RPMI7951 (cell line): Measurements from ENCODE around the gene POPDC2. TPM values are rescaled to one million over a fixed set of nuclear protein-coding genes. Genes with fewer than 3 reads are reported as not detected.
"Not testable (repeated sequence)": the region's sequence is repeated elsewhere in the genome, so short reads cannot be mapped to it uniquely, and the experiment has no call there.

Source experiments
- DNase-seq: peaks from one replicate; pipeline ENCODE4 v3.0.0-alpha.2; 2012; ENCODE audit warnings: low read depth
- total RNA-seq: library from RNA; depleted of rRNA; stranded (reverse); fragments of >200 nt; shearing (Covaris generic); gene quantifications from 2 replicates; pipeline ENCODE4 v1.2.3, GENCODE V29; 2014; rRNA removed

Gene POPDC2, protein sequence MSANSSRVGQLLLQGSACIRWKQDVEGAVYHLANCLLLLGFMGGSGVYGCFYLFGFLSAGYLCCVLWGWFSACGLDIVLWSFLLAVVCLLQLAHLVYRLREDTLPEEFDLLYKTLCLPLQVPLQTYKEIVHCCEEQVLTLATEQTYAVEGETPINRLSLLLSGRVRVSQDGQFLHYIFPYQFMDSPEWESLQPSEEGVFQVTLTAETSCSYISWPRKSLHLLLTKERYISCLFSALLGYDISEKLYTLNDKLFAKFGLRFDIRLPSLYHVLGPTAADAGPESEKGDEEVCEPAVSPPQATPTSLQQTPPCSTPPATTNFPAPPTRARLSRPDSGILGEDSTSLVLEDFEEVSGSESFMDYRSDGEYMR
- total RNA-seq: not detected in 2 replicates

DNA sequence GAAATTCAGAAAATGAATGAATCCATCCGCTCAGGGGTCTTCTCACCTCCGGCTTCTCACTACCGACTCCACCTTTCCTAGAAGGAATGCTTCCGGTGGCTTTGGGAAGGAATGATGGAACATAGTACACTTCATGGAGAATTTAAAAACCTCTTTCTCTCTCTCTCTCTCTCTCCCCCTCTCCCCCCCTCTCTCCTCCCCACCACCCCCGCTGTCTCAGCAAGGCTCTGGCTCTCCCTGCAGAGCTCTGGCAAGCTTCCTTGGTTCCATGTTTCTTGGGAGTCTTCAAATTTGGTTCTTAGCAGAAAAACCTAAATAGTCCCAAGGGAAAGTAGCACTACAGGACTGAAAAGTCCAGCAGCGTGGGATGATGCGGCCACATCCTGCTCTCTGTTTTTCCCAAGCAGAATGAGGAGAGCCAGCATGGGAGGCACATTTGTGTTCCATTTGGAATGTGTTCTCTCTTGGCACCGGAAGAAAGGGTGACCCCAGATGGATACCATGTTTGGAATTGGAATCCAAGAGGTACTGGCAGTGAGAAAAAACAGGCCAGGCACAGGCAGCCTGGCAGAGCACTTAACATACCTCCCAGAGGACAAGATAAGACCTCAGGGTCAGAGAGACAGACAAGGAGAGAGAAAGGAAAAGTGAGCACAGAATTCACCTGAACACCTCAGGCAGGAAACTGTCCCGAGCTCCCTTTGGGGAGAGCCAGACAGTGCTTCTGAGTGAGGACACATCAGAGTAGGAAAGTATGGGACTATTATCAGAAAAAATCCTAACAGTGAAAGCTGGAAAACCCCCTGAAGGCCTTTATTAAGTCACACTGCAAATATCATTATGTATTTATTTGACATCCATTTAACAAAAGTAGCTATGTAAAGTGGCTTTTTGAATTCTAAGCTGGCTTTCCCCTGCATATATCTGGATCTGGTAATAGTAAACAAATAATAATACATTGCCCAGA lies at the start of gene POPDC2:
TSS of gene POPDC2 (minus strand) at position 116 of the 967 bp plus-strand sequence. CDS start 166 bp downstream, outside the sequence.
- DNase-seq: no peak

DNA sequence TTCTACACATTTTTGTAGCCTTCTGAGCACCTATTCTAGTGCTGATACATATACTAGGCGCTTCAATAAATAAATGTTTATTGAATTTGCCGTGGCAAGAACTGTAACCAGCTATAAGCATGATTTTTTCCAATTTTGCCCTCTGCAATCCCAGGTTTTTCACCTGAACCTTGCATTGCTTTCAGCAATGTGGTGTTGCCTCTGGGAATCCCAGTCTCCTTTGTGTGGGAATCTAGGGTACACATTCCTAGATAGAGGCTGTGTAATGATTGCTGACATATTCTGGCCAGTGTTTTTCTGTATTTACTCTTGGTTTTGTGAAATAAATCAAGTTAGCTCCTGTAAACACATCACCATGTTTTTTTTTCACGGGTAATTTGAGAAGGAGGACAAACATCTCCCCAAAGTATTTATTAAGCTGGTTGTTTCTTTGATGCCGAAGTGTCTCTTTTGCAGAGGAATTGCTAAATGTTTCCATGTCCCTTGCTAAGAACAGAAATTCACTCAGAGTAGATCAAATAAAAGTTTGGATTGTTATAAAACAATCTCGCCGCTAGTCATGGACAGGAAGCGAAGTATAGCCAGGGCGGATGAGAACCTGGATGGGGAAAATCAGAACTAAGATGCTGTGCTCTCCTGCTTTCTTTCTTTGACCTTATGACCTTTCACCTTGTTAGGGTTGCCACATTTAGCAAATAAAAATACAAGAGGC lies 43.6 kb upstream of the POPDC2 start:
- no peak for DNase-seq

DNA sequence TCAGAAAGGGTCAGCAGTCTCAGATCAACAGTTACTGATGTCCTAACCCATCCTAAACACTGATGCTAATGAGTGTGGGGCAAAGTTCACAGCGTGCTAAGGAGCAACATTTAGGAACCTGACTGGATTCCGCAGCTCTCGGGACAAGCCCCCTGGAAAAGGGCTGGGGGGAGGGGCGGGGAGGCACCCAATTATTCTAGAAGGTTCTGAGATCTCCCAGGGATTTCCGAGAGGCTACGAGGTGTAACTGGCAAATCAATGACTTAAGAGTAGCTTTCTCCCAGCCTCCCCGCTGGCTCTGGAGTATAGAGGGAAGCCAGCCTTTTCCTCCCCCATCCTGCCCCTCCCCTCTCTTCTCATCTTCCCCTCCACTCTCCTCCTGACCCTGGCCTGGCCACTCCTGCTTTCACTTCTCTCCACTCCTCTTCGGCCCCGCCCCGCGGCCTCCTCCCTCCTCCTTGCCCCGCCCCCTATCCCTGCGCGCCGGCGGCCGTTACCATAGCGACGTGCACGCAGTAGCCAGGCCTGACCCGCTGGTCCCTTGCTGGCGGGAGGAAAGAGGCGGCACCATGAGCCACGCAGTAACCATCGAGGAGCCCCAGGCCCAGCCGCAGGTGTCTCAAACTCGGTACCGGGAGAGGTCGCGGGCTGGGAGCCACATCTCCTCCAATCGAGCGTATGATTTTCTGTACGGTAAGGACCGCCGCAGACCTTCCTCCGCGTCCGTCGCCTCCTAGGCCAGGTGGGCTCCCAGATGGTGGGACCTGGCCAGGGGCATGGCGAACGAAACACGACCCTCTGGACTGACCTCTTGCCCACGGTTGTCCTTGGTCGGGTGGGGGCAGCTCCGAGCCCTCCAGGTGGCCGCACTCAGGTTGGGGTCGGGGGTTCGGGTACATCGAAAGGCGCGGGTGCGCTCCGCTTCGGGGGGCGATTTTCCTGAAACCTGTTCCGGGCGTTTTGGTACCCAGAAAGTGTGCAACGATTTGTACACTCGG lies 42.4 kb upstream of the POPDC2 start, which contains the start of gene CFAP91:
TSS of gene CFAP91 (plus strand) at position 493 of the 998 bp plus-strand sequence. CDS start at position 570, 77 bp downstream.
- peak; percentile 91 for DNase-seq

DNA sequence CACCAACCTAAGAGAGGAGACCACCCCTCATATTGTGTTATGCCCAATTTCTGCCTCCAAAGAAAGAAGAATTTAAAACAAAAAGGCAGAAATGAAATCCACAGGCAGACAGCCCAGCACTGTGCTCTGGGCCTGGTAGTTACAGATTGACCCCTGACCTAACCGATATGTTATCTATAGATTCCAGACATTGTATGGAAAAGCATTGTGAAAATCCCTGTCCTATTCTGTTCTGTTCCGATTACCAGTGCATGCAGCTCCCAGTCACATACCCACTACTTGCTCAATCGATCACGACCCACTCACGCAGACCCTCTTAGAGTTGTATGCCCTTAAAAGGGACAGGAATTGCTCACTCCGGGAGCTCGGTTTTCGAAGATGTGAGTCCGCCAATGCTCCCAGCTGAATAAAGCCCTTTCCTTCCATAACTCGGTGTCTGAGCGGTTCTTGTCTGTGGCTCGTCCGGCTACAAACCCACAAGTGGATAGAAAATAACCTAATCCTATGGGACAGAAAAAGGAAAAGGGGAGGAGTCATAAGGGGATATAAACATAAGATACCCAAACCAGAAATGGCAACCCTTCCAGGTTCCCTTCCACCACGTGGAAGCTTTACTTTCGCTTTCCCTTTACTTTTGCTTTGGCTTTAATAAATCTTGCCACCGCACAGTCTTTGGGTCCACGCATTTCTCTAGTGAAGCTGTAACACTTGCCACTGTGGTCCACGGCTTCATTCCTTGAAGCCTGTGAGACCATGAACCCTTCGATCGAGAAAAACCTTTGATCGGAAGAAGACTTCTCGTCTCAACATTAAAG lies 40.7 kb upstream of the POPDC2 start:
- no peak for DNase-seq

DNA sequence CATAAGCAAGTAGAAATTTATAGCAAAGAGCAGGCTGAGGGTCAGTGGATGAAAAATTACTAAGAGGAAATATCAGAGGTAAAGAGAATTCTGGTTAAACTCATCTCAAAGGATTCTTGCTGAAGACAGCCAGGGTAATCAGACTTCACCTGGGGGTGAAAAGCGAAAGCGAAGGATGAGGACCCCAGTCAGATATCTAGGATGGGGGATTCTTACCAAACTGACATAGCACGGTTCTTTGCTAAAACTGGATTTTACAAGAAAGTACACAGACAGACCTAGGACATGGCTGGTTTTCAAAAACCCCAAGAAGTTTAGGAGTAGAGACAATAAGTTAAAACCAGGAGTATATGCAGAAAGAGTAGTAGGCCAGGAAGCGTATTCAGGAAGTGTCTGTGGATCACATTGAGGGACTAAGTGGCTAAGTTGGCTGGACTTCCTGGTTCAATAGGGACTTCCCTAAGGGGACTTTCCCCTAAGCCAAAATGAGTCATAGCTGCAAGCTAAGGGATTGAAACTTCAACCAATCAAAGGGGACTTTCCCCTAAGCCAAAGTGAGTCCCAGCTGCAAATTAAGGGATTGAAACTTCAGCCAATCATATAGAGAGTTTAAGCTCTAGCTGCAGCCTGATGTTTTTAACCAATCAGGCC lies 40.0 kb upstream of the POPDC2 start:
- DNase-seq: peak; percentile 59

DNA sequence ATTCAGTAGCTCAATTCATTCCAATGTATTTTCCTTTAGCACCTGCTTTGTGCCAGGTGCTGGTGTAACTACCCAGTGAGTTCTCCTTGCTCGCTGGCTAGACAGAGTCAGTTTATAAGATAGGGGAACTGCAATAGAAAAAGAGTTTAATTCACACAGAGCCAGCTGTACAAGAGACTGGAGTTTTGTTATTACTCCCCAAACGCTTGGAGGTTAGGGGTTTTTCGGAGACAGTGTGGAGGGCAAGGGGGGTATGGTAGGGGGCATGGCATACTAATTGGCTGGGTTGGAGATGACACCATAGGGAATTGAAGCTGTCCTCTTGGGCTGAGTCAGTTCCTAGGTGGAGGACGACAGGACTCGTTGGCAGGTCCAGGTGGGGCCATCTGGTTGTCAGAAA lies 37.0 kb upstream of the POPDC2 start:
- DNase-seq: no peak

DNA sequence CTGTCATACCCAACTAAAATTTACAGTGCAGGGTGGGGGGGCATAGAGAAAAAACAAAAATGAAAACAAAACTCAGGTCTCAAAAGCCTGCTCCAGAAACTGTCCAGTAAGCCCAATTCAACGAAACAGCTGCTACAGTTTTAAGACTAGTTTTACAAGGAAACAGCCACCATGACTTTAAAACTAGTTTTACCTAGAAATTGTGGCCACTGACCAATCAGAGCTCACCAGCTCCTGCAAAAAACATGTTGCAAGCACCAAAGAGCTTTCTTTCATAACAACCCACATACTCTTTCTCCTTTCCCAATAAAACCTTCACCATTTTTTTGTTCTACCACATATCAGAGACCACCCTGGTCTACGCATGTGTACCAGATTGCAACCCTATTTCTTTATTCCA lies 35.1 kb upstream of the POPDC2 start:
- DNase-seq: peak; percentile 21

DNA sequence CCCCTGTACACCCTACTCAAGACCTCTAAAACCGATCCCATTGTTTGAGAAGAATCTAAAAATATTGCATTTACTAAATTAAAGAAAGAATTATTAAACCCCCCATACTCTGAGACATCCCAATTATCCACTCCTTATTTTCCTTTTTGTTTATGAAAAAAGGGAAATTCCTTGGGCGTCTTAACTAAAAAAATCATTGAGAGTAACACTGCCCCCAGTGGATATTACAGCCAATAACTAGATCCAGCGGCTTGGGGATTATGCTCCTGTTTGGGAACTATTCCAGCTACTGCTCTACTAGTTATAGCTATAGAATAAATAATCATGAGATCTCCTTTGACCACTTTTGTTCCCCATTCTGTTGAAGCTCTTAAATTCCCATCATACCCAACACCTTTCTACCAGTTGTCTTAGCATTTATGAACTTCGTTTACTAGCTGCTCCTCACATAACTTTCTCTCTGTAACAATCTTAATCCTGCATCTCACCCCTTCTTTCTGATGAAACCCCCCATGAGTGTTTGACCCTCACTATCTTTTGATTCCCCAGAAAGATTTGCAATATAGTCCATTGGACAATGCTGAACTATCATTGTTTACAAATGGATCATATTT lies 29.8 kb upstream of the POPDC2 start:
- peak; percentile 50 for DNase-seq

DNA sequence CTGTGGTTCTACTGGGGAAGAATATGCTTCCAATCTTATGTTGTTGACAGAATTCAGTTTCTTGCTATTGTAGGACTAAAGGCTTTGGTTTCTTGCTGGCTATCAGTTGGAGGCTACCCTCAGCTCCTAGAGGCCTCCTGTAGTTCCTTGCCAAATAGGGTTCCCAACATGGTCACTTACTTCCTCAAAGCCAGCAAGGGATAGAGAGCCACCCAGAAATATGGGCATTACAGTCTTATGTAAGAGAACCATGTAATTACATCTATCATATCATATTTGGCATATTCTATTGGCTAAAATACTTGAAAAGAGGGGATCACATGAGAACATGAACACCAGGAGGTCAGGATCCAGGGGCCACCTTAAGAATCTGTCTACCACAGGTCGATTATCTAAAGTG lies 23.0 kb upstream of the POPDC2 start:
- DNase-seq: no peak

DNA sequence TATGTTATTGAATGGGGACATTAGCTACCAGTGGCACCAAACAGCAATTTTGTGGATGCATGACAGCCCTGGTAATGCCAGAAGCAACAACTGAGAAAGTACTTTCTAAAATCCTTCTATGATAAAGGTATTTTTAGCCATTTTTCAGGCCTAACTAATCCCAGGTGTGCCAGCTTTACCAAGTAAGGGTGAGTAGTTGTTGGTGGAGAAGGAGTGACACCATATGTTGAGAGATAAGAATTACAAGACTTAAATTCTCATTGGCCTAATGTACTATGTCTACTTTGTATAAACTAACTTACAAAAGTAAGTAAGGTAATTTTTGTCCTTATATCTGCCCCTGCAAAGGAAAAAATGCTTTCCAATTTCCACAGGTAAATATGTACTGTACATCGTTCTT lies 20.9 kb upstream of the POPDC2 start:
- peak; percentile 46 for DNase-seq

DNA sequence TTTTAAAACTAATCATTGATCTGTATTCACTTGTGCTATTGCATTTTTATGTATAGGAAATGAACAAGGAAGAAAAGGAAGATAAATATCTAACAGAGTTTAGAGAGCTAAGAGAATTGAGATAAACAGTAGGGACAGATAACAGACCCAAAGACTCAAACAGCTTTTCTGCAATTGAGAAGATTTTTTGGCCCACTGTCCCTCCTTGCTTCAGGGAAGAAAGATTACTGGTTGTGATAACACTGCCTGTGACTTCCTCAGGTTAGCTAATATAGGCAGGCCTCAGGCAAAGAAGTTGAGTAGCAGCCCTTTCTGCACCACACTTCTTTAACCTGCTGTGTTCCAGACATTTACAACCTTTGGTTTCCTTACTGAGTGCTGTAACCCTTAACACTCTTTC lies 19.5 kb upstream of the POPDC2 start:
- no peak for DNase-seq

DNA sequence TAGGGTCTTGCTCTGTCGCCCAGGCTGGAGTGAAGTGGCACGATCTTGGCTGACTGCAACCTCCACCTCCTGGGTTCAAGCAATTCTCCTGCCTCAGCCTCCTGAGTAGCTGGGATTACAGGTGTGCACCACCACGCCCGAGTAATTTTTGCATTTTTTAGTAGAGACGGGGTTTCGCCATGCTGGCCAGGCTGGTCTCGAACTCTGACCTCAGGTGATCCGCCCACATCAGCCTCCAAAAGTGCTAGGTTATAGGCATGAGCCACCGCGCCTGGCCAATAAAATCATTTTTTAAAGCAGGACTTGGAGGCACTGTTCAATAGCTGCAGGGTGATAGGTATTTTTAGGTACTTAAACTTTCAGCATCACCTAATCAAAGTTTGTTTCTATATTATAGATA lies 17.8 kb upstream of the POPDC2 start:
- not testable (repeated sequence) for DNase-seq

DNA sequence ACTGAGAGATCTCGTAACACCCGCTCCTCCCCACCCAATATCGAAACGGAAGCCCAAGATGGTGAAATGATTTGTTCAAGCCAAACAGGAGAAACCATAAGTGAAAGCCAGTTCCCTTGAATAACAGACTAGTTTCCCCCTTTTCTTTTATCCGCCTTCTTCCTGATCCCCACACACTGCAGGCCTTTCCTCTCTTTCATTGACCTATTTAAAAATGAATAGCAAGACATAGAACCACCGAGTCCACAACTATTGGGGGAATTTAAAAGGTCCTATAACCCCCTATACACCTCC lies 17.2 kb upstream of the POPDC2 start:
- DNase-seq: no peak

DNA sequence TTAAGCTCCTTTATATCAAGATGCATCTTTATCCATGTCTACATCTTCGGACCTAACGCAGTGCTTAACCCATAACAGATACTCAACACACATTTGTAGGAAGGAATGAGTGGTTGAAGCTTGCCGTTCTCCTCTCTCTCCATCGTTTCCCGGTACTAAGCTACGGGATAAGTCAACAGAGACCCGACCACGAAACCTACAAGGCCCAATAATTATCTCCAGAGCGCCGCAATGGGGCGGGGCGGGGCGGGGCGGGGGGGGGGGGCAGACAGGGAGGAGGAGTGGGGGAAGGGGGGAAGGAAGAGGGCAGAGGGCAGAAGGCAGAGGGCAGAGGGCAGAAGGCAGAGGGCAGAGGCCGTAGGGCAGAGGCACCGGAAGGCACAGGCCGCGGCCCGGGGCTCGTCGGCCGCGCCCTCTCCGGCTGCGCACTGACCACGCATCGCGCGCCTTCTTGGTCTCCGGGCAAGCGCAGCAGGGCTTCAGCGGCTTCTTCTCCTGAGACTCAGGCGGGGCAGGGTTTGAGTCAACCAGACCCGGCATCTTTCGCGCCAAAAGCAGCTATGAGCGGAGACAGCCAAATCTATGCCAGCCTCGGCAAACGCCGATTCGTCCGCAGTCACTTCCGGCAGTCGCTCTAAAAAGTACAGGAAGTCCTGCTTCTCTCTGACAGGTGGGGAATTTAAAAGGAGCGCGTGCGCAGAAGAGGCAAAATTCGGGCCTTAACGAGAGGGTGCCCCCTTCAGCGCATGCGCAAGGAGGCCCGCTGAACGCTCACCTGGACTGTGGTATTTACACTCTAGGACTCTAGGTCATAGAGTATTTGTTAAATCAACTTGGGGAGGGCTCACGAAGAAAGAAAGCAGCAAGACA lies 16.6 kb upstream of the POPDC2 start, which contains the start of gene COX17:
TSS of gene COX17 (minus strand) at position 636 of the 870 bp plus-strand sequence. CDS start at position 540, 96 bp downstream.
- peak; percentile 95 for DNase-seq

DNA sequence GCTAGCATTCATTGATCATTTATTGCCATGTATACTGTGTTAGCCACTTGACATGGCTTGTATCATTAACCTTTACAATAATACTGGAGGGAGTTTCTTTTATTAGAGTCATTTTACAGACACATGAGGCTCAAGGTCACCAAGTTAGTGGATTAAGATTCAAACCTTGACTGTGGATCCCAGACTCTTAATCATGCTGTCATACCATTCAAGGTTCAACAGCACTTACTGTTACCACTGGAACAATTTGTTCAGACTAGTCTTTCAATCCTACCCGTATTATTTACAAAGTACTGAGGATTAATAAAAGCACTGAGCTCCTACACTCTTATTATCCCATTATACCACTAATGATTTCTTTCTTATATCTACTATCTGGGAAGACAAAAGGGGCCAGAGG lies 15.6 kb upstream of the POPDC2 start:
- DNase-seq: no peak

DNA sequence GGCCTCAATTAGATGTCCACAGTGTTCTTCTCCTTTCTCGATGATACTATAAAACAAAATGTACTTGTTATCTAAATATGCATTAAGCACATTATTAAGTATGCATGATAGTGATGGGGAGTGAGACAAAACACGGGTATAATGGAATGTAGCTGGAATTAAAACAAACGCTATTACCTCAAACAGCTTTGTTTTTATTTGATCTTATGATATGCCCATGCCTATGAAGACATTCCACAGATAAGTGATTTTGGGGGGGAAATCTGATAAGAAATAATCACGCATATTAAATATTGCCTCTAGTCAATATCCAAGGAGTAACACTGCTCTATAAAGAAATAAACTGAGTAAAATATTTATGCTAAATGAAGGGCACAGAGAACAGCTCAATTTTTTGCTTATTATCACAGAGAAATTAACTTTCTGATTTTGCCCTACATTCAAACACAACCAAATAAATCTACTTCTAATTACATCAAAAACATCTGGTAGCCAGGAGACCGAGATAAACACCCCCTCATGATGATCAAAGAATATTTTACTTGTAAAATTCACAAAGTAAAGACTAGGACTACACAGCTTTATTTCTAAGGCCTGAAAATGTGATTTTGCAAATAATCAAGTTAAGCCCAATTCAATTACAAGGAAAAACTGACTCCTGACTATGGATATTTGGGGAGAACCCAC lies 14.9 kb upstream of the POPDC2 start:
- DNase-seq: no peak

DNA sequence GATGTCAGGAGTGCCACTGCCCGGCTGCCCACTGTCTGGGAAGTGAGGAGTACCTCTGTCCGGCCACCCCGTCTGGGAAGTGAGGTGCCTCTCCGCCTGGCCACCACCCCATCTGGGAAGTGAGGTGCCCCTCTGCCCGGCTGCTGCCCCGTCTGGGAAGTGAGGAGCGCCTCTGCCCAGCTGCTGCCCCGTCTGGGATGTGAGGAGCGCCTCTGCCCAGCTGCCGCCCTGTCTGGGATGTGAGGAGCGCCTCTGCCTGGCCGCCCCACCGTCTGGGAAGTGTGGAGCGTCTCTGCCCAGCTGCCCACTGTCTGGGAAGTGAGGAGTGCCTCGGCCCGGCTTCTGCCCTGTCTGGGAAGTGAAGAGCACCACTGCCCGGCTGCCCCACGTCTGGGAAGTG lies 13.5 kb upstream of the POPDC2 start:
- DNase-seq: no peak
